Measurements from ENCODE around the gene UNC13A.

DNA sequence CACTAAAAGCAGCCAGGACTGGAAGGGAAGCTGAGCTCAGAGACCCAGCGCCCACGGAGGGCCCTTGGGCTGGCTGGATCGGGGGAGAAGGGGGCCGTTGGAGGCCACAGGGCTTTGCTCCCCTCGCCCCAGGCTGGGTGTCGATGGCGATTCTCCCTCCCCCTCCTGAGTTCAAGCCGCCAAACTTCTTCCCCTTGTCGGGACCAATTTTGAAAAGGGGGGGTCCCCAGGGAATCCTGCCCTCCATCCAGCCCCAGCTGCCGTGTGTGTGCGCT is 71.5 kb downstream of the UNC13A start:
- TF ChIP-seq, protein P1, sequence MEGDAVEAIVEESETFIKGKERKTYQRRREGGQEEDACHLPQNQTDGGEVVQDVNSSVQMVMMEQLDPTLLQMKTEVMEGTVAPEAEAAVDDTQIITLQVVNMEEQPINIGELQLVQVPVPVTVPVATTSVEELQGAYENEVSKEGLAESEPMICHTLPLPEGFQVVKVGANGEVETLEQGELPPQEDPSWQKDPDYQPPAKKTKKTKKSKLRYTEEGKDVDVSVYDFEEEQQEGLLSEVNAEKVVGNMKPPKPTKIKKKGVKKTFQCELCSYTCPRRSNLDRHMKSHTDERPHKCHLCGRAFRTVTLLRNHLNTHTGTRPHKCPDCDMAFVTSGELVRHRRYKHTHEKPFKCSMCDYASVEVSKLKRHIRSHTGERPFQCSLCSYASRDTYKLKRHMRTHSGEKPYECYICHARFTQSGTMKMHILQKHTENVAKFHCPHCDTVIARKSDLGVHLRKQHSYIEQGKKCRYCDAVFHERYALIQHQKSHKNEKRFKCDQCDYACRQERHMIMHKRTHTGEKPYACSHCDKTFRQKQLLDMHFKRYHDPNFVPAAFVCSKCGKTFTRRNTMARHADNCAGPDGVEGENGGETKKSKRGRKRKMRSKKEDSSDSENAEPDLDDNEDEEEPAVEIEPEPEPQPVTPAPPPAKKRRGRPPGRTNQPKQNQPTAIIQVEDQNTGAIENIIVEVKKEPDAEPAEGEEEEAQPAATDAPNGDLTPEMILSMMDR (IDR thresholded peaks at IDR 0.05; ENCODE audit: low read depth, low read length): no peak
- no peak for TF ChIP-seq POLR2A (IDR thresholded peaks at IDR 0.05; ENCODE audit: extremely low read depth, insufficient read length)
- TF ChIP-seq, protein P2, sequence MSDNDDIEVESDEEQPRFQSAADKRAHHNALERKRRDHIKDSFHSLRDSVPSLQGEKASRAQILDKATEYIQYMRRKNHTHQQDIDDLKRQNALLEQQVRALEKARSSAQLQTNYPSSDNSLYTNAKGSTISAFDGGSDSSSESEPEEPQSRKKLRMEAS (IDR thresholded peaks at IDR 0.05; ENCODE audit: low read depth, low read length): no peak

All from NB4 (cell line).